Activated CD8-positive, alpha-beta memory T cell treated with anti-CD3 and anti-CD28 coated beads for 36 hours (primary cell): ENCODE data around the gene IFNK. TPM values are rescaled to one million over a fixed set of nuclear protein-coding genes. Genes with fewer than 3 reads are reported as not detected.

Experiments
- CTCF ChIA-PET: fragments of 350-600 bp; sonication (Branson Sonifier 250); formaldehyde crosslinking; loops from one replicate; lab custom pipeline; 2021; ENCODE audit warnings: antibody characterized with exemption; lab: Charles Lee
- POLR2A ChIA-PET: fragments of 350-600 bp; sonication (Branson Sonifier 250); formaldehyde crosslinking; loops from one replicate; lab custom pipeline; 2021; ENCODE audit warnings: antibody characterized with exemption; lab: Charles Lee
- total RNA-seq, 2 experiments: library from RNA; stranded (reverse); gene quantifications; one replicate each; pipeline ENCODE4 v1.2.3, GENCODE V29; 2021

The IFNK gene
- total RNA-seq, 2 experiments from 2014 or later, result not detected

- ChIA-PET POLR2A (no interaction called here), CTCF (interaction anchor here (0.9 kb wide), 1 partner anchor 78 kb away, joined by 3 read pairs; no protein-coding TSS in a partner anchor)
These were observed 10.6 kb downstream of the IFNK start for GRCh38 chr9:27534658-27535209.

DNA sequence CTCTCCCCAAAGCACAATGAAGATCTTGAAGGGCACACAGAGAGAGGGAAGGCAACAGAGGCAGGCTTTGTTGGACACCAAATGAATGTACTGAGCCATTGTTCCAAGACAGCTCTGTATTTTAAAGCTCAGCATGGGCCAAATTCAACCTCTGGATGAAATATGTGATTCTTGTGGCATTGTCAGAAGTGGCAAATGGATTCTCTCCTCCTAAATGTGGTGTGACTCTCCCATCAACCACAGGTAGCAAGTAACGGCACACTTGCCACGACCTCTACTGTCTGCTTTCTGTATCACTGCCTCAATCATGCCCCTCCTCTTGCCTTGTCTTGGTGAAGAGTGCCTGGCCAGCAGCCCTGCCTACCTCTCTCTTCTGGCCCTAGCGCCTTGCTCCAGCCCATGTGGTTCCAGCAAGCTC is 11.6 kb downstream of the IFNK start:
- ChIA-PET CTCF (interaction anchor here (0.9 kb wide), 1 partner anchor 79 kb away, joined by 3 read pairs; no protein-coding TSS in a partner anchor), POLR2A (no interaction called here)

DNA sequence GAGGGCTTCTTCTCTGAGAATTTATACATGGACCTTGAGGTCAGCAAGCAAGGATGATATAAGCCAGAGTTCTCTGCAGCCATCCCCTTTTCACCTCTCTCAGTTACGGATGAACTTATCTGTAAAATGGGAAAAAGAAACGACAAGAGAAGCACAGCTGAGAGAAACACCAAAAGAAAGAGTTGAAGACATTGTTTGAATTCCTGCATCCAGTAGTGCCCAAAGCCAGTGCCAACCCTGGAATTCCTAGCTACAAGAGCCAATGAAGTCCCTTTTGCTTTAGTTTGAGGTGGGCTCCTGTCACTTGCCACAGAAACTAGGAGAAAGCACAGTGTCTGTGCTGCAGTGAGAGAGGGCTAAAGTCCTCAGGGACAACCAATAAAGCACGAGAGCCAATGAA is 12.1 kb downstream of the IFNK start:
- CTCF ChIA-PET, result no interaction called here
- POLR2A ChIA-PET, result no interaction called here

DNA sequence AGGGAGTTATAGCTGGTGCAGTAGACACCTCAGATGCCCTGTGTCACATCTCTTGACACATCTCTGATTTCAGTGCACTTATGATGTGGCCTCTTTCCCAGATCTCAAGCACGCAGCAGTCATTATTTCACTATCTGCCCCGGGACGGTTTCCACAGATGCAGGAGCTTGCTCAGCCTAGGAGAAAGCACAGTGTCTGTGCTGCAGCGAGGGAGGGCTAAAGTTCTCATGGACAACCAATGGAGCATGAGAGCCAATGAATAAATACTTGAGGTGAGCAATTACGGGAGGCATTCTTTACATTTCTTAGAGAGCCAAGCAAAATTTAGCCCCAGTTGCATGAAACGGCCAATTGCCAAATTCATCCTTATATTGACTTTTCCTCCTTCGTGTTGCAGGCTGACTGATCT is 12.9 kb downstream of the IFNK start:
- ChIA-PET POLR2A (no interaction called here), CTCF (no interaction called here)

- CTCF ChIA-PET, result no interaction called here
These were observed 13.7 kb downstream of the IFNK start for GRCh38 chr9:27537756-27538155.

GRCh38 chr9:27538647-27539046 is 14.6 kb downstream of the IFNK start:
- ChIA-PET CTCF (no interaction called here), POLR2A (no interaction called here)

More at GRCh38 chr9:27537756-27538155, 13.7 kb downstream of the IFNK start:
- POLR2A ChIA-PET, result no interaction called here

- ChIA-PET CTCF (no interaction called here), POLR2A (no interaction called here)
These were observed 15.7 kb downstream of the IFNK start for GRCh38 chr9:27539479-27540441.

- CTCF ChIA-PET, result no interaction called here
- POLR2A ChIA-PET, result no interaction called here
These were observed 16.4 kb downstream of the IFNK start for GRCh38 chr9:27540502-27540901.

DNA sequence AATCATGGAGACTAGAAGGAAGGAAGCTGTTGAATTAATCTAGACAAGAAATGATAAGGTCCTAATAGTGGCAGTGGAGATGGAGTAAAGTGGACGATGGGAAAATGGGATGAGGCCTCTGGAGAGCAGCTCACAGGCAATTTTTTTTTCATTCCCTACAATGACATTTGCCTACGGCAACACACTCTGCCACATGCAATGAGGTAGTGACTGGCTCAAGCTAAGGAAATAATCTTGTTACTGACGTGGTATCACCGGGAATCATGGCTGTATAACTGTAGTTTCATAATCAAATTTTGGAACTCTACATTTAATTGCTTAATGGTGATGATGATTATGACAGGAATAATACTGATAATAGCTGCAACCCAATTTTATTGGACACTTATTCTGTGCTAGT is 17.6 kb downstream of the IFNK start:
- CTCF ChIA-PET, result interaction anchor here (1.2 kb wide), 1 partner anchor 10 kb away, joined by 3 read pairs; no protein-coding TSS in a partner anchor
- POLR2A ChIA-PET, result no interaction called here

- POLR2A ChIA-PET, result no interaction called here
- CTCF ChIA-PET, result interaction anchor here (1.4 kb wide), 1 partner anchor 209 kb away, joined by 3 read pairs; no protein-coding TSS in a partner anchor
These were observed 18.4 kb downstream of the IFNK start for GRCh38 chr9:27542508-27542907.

DNA sequence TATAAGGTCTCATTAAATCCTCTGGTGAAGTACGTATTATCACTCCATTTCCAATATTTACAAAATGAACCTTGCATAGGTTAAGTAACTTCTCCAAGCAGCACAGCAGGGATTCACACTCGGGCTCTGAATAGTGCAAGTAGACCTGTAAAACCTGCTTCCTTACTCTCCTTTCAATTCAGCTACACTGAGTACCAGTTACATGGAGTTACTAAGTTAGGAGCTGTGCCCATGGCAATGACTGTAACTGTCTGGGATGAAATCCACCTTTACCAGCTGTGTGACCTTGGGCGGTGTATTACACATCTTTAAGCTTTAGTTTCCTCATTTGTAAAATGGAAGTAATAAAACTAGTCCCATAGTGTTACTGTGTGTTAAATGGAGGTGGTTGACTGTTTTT is 21.4 kb downstream of the IFNK start:
- CTCF ChIA-PET, result interaction anchor here (0.9 kb wide), 1 partner anchor 16 kb away, joined by 3 read pairs; the partner anchor contains the start of gene MOB3B
- POLR2A ChIA-PET, result no interaction called here

DNA sequence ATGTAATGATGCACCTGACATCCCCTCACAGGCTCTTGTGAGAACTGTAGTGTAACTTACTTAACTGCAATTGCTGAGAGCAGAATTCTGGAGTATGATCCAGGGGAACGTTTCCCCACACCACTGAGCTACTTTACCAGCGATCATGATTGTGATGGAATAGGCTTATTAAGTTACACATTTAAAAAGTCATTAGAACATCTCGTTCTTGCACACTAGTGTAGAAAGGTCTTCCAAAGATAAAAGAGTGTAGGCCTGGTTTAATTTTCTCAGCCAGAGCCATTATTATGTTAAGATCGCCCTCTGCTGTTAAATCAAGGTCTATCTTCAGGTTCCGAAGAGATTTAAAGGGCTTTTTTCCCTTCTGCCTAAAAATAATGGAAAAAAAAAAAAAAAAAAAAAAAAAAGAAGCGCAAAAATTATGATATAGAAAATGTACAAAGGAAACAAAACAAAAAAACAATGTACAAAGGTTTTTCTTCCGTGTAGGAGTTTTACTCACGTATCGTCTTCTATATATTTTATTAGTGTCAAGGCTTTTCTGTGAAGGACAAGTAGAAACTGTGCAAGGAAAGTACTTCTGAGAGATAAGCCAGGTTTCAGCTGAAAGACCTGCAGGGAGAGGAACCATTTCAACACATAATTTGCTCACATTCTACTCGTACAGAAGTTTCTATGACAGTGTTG is 24.1 kb downstream of the IFNK start:
- ChIA-PET POLR2A (no interaction called here), CTCF (interaction anchor here (0.7 to 1.0 kb wide), 2 partner anchors 215 to 279 kb away, joined by 3 read pairs; no protein-coding TSS in a partner anchor)

- ChIA-PET CTCF (interaction anchor here (1.0 kb wide), 1 partner anchor 216 kb away, joined by 3 read pairs; no protein-coding TSS in a partner anchor), POLR2A (no interaction called here)
These were observed 25.2 kb downstream of the IFNK start for GRCh38 chr9:27549196-27549755.

DNA sequence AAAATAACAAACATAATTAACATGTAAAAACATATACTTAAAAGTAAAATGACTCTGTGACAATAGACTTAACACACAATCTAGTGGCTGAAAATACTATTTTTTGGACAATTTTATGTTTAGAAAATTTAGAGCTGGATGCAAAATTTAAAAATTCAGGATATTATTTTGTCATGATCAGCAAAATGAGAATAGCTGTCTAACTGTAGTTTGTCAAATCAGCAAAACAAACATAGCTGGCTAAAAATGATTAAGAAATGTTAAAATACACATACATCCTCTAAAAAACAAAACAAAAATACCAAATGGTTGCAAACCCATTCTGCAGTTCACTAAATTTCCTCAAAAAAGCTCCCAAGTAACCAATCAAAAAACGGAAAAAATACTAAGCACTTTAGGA is 30.6 kb downstream of the IFNK start:
- ChIA-PET CTCF (no interaction called here), POLR2A (no interaction called here)

DNA sequence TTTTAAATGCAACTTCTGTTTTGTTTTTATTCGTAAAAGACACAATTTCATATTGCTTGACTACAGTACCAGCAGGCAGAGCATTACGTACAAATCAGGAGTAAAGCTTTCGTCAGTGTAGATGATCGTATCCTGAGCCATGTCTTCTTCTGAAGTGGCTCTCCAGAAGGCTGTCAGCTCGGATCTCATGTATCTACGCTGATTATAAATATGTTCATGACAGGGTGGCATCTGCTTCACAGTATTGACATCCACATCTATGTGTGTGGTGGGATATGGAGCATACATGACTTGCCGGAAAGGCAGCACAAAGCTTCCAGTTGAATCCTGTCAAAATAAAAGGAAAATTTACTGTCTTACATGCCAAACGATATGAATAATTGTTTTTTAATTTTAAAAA is 32.4 kb downstream of the IFNK start:
- POLR2A ChIA-PET, result no interaction called here
- CTCF ChIA-PET, result no interaction called here

DNA sequence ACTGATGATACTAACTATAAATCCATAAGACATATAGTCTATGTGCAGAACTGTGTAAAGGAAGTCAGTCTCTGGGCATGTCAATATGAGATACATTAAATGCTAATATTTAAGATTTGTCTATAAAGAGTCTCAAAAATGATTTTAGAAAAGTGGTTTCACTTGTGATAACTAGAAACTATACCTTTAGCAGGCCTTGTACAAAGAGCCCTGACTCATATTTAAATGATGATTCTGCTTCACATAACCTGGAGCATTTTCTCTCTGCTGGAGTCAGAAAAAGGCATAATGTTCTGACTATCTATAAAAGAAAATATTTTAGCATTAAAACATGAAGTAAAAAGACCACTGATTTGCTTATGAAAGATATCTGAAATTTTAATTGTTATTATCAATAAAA is 34.2 kb downstream of the IFNK start:
- ChIA-PET POLR2A (no interaction called here), CTCF (interaction anchor here (0.7 kb wide), 1 partner anchor 90 kb away, joined by 4 read pairs; no protein-coding TSS in a partner anchor)

- CTCF ChIA-PET, result interaction anchor here (1.2 kb wide), 1 partner anchor 30 kb away, joined by 3 read pairs; no protein-coding TSS in a partner anchor
These were observed 36.4 kb downstream of the IFNK start for GRCh38 chr9:27560457-27560856.

DNA sequence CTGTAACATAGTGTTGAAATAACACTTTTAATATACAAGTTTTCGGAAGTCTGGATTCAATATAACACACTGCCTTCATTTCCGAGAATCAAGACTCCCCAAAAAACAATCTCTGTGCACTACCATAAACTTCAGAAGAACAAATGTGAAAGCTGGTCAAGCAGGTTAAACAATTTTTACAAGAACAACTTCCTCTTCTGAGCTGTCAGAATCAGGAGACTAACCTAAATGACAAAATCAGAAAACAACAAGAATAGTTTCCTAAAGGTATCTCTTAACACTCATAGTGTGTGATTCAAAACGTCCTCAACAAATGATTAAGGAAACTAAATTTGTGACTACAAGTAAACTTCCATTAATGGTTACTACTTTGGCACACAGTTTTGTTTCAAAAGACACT is 37.6 kb downstream of the IFNK start:
- CTCF ChIA-PET, result no interaction called here
- POLR2A ChIA-PET, result interaction anchor here (1.0 kb wide), 1 partner anchor 11 kb away, joined by 3 read pairs; the partner anchor contains the start of gene C9orf72

More at GRCh38 chr9:27560457-27560856, 36.4 kb downstream of the IFNK start:
- POLR2A ChIA-PET, result no interaction called here
